Pericardium fibroblast (primary cell): Measurements from ENCODE around the gene YARS1. TPM values are rescaled to one million over a fixed set of nuclear protein-coding genes. Genes with fewer than 3 reads are reported as not detected.

Experiments
- total RNA-seq: library from RNA; depleted of rRNA; stranded (reverse); fragments of >200 nt; gene quantifications from 2 replicates; pipeline ENCODE4 v1.2.3, GENCODE V29; 2015

YARS1 gene
- total RNA-seq = 134 and 153 TPM in 2 replicates

GRCh38 chr1:32817159-32817814 lies at the start of gene YARS1, which contains the start of gene S100PBP:
Gene YARS1, minus strand, starts transcription at chr1:32817358. Its CDS starts 114 bp downstream, at chr1:32817244.
Gene S100PBP, plus strand, starts transcription at chr1:32817653. Its CDS starts 8,447 bp downstream, at chr1:32826100.

Other genes starting within 250 kb of the YARS1 start
- 11.9 and 28.7 TPM in 2 replicates for gene ZBTB8OS, start 166.8 kb downstream of the YARS1 start, total RNA-seq
- gene RBBP4, start 166.2 kb downstream of the YARS1 start, total RNA-seq = 105 and 115 TPM in 2 replicates
- 37.6 and 80.6 TPM in 2 replicates for gene SYNC, start 114.6 kb downstream of the YARS1 start, total RNA-seq
- 17.0 and 20.4 TPM in 2 replicates for gene S100PBP, start 295 bp upstream of the YARS1 start, total RNA-seq
- gene FNDC5, start 53.6 kb upstream of the YARS1 start, total RNA-seq = 1.3 and 2.9 TPM in 2 replicates
- not detected in 2 replicates for gene HPCA, start 69.1 kb upstream of the YARS1 start, total RNA-seq
- gene TMEM54, start 84.0 kb upstream of the YARS1 start, total RNA-seq = 42.6 and 58.9 TPM in 2 replicates
- 8.9 and 11.0 TPM in 2 replicates for gene RNF19B, start 147.5 kb upstream of the YARS1 start, total RNA-seq
- 88.4 and 106 TPM in 2 replicates for gene AK2, start 219.5 kb upstream of the YARS1 start, total RNA-seq